PFSK-1 (cell line): Measurements from ENCODE around the gene POLR1E.

ENCODE experiments used
- FOXP2 ChIP-seq: optimal IDR thresholded peaks from 2 replicates; pipeline ENCODE3; 2011; ENCODE audit warnings: borderline replicate concordance, control low read depth, inconsistent platforms; ENCODE audit not compliant: insufficient read depth; ENCODE audit errors: extremely low read length, extremely low read depth
- POLR2AphosphoS5 ChIP-seq: IDR thresholded peaks from 2 replicates; pipeline ENCODE4 v1.6.1; 2012; ENCODE audit warnings: low read depth, mild to moderate bottlenecking, control low read depth, low read length, moderate library complexity
- SIN3A ChIP-seq: IDR thresholded peaks from 2 replicates; pipeline ENCODE4 v1.6.1; 2012; ENCODE audit warnings: mild to moderate bottlenecking, low read length, moderate library complexity, borderline replicate concordance; ENCODE audit not compliant: insufficient read depth
- TAF1 ChIP-seq: IDR thresholded peaks from 2 replicates; pipeline ENCODE4 v1.6.1; 2012; ENCODE audit warnings: low read length, control low read depth, borderline replicate concordance; ENCODE audit not compliant: insufficient read depth
- TF ChIP-seq, protein P1 (sequence below), 2 experiments: IDR thresholded peaks; 2 replicates each; pipeline versions ENCODE4 v1.6.1 to v1.8.0; 2011 to 2012; ENCODE audit warnings: low read depth in 2 of 2, low read length in 2 of 2, control low read depth in 1 of 2, inconsistent platforms in 1 of 2, mild to moderate bottlenecking in 1 of 2, moderate library complexity in 1 of 2; ENCODE audit not compliant: insufficient read depth in 1 of 2

Gene POLR1E

DNA sequence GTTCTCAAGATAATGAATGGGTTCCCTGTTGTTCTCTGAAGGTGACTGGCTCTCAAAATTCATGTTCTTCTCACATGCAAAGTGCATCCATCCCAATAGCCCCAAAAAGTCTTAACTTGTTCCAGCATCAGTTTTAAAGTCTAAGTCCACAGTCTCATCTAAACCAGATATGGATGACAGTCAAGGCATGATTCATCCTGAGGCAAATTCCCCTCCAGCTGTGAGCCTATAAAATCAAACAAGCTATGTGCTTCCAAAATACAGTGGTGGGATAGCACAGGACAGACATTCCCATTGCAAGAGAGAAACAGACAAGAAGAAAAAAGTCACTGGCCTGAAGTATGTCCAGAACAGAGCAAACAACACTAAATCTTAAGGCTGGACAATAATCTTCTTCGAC, 65.0 kb downstream of the POLR1E start:
- TF ChIP-seq POLR2AphosphoS5 (no peak), SIN3A (no peak), TAF1 (no peak), FOXP2 (no peak)
- TF ChIP-seq, protein P1, sequence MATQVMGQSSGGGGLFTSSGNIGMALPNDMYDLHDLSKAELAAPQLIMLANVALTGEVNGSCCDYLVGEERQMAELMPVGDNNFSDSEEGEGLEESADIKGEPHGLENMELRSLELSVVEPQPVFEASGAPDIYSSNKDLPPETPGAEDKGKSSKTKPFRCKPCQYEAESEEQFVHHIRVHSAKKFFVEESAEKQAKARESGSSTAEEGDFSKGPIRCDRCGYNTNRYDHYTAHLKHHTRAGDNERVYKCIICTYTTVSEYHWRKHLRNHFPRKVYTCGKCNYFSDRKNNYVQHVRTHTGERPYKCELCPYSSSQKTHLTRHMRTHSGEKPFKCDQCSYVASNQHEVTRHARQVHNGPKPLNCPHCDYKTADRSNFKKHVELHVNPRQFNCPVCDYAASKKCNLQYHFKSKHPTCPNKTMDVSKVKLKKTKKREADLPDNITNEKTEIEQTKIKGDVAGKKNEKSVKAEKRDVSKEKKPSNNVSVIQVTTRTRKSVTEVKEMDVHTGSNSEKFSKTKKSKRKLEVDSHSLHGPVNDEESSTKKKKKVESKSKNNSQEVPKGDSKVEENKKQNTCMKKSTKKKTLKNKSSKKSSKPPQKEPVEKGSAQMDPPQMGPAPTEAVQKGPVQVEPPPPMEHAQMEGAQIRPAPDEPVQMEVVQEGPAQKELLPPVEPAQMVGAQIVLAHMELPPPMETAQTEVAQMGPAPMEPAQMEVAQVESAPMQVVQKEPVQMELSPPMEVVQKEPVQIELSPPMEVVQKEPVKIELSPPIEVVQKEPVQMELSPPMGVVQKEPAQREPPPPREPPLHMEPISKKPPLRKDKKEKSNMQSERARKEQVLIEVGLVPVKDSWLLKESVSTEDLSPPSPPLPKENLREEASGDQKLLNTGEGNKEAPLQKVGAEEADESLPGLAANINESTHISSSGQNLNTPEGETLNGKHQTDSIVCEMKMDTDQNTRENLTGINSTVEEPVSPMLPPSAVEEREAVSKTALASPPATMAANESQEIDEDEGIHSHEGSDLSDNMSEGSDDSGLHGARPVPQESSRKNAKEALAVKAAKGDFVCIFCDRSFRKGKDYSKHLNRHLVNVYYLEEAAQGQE (IDR thresholded peaks at IDR 0.05; ENCODE audit: insufficient read depth in 1 of 2, low read depth in 2 of 2, low read length in 2 of 2), result no peak

DNA sequence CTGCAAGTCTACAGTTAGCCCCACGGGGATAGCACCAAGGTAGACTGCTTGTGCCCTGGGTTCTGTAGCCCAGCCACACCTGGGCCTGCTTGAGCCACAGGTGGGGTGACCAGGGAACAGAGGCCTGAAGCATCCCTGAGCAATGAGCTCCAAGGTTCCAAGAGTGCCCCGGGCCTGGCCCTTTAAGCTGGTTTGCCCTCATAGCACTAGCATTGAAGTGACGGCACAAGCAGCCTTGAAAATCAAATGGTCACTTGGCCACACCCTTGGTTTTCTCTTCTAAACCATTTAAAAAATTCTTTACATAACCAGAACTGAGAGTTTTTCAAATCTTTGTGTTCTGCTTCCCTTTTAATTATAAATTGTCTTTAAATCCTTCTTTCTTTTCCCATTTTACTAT, 65.7 kb downstream of the POLR1E start:
- no peak for TF ChIP-seq SIN3A
- TF ChIP-seq, protein P1 (IDR thresholded peaks at IDR 0.05; ENCODE audit: insufficient read depth in 1 of 2, low read depth in 2 of 2, low read length in 2 of 2), result no peak
- no peak for TF ChIP-seq FOXP2

DNA sequence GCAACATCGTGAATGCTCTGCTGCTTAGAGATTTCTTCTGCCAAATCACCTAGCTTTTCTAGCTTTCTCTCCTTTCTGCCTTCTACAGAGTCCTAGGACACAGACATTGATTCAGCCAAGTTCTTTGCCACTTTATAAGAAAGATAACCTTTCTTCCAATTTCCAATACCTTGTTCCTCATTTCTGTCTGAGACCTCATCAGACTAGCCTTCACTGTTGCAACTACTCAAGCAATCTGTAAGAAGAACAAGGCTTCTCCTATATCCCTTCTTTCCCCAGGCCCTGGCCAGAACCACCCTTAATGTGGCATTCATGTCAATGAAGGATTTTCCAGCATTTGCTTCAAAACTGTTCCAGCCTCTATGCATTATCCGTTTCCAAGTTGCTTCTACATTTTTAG, 66.1 kb downstream of the POLR1E start:
- TF ChIP-seq TAF1 (no peak), SIN3A (no peak), FOXP2 (no peak), POLR2AphosphoS5 (no peak)
- TF ChIP-seq, protein P1 (IDR thresholded peaks at IDR 0.05; ENCODE audit: insufficient read depth in 1 of 2, low read depth in 2 of 2, low read length in 2 of 2), result no peak
